CD4-positive, alpha-beta memory T cell (primary cell): ENCODE measurements around the gene MTHFSD. TPM values are rescaled to one million over a fixed set of nuclear protein-coding genes. Genes with fewer than 3 reads are reported as not detected.
A peak's percentile ranks its signal among the peaks of the same experiment; 100 is the strongest.

Experiments used
- CTCF ChIA-PET: fragments of 350-600 bp; sonication (Branson Sonifier 250); formaldehyde crosslinking; loops from one replicate; lab custom pipeline; 2021; ENCODE audit warnings: inconsistent platforms; ENCODE audit not compliant: partially characterized antibody; lab: Charles Lee
- POLR2A ChIA-PET: fragments of 350-600 bp; sonication (Branson Sonifier 250); formaldehyde crosslinking; loops from one replicate; lab custom pipeline; 2021; ENCODE audit not compliant: partially characterized antibody; lab: Charles Lee
- DNase-seq, 5 donors: peaks; one replicate each; pipeline versions ENCODE4 v3.0.0 to v3.0.0-alpha.2; 2020 to 2022; ENCODE audit warnings: mixed read lengths in 1 of 5
- H3K27ac ChIP-seq: one replicate; pipeline ENCODE4 v1.7.0; 2013; ENCODE audit warnings: low read depth, low read length
- H3K27me3 ChIP-seq: 2 replicates; pipeline ENCODE4 v1.7.0; 2013; ENCODE audit warnings: mild to moderate bottlenecking, low read length, moderate library complexity; ENCODE audit not compliant: insufficient read depth
- H3K36me3 ChIP-seq: 2 replicates; pipeline ENCODE4 v1.7.0; 2013; ENCODE audit warnings: mild to moderate bottlenecking, low read length, moderate library complexity; ENCODE audit not compliant: insufficient read depth
- H3K4me1 ChIP-seq: 2 replicates; pipeline ENCODE4 v1.7.0; 2013; ENCODE audit warnings: mild to moderate bottlenecking, low read length, moderate library complexity; ENCODE audit not compliant: insufficient read depth
- H3K4me3 ChIP-seq, 2 donors: one replicate each; pipeline ENCODE4 v1.7.0; 2013; ENCODE audit warnings: low read length in 2 of 2, mild to moderate bottlenecking in 1 of 2
- H3K9me3 ChIP-seq, 2 donors: one replicate each; pipeline ENCODE4 v1.7.0; 2013; ENCODE audit warnings: low read length in 2 of 2, control low read depth in 1 of 2; ENCODE audit not compliant: control insufficient read depth in 1 of 2
- H3K27ac Mint-ChIP-seq, 7 donors: one replicate each; pipeline ENCODE4 v1.8.0; 2020 to 2021; ENCODE audit warnings: mixed read lengths in 7 of 7, mild to moderate bottlenecking in 6 of 7, inconsistent platforms in 3 of 7, moderate library complexity in 3 of 7
- H3K27me3 Mint-ChIP-seq, 2 donors: one replicate each; pipeline ENCODE4 v1.8.0; 2020 to 2021; ENCODE audit warnings: mixed read lengths in 2 of 2
- H3K36me3 Mint-ChIP-seq, 2 donors: one replicate each; pipeline ENCODE4 v1.8.0; 2020 to 2021; ENCODE audit warnings: mixed read lengths in 2 of 2, inconsistent platforms in 1 of 2, mild to moderate bottlenecking in 1 of 2
- H3K4me1 Mint-ChIP-seq, 4 donors: one replicate each; pipeline ENCODE4 v1.8.0; 2020 to 2021; ENCODE audit warnings: mixed read lengths in 4 of 4, mild to moderate bottlenecking in 1 of 4
- H3K4me3 Mint-ChIP-seq, 8 donors: one replicate each; pipeline ENCODE4 v1.8.0; 2020 to 2021; ENCODE audit warnings: mixed read lengths in 8 of 8, mild to moderate bottlenecking in 7 of 8, moderate library complexity in 6 of 8, inconsistent platforms in 3 of 8
- H3K9me3 Mint-ChIP-seq, 8 donors: one replicate each; pipeline ENCODE4 v1.8.0; 2020 to 2021; ENCODE audit warnings: mixed read lengths in 8 of 8, mild to moderate bottlenecking in 5 of 8, inconsistent platforms in 3 of 8, moderate library complexity in 1 of 8
- intact Hi-C: fragments of 100-400 bp; cut with micrococcal nuclease; formaldehyde crosslinking; loops from one replicate; pipeline ENCODE4 v1.15.1; 2023
- polyA plus RNA-seq, 2 donors: library from polyadenylated mRNA; unstranded; fragments of 300-500 nt; fragmentation: Illumina TruSeq; gene quantifications; one replicate each; pipeline ENCODE4 v1.2.3, GENCODE V29; 2021
- total RNA-seq, 2 experiments: library from RNA; stranded (reverse); gene quantifications; one replicate each; pipeline ENCODE4 v1.2.3, GENCODE V29; 2021

The MTHFSD gene
- total and polyA plus RNA-seq, 4 experiments from 2014 or later: 12.5 to 41.6 (median 29.9) TPM

GRCh38 chr16:86550281-86550680, 4.8 kb downstream of the MTHFSD start:
- Histone ChIP-seq H3K4me1 (peaks cover 7% of the 10 kb centered on the region), H3K36me3 (peaks cover 7% of the 10 kb centered on the region), H3K9me3 (no peaks in the 10 kb centered on the region), H3K27me3 (no peaks in the 10 kb centered on the region), H3K4me3 (no peak overlapping the region), H3K27ac (no peak overlapping the region)
- peaks cover 26 to 50% of the 10 kb centered on the region in 2 donors for H3K36me3 Mint-ChIP-seq
- ChIA-PET CTCF (interaction anchor here (1.2 to 1.6 kb wide), 2 partner anchors 14 to 1086 kb away, joined by 3 read pairs; no protein-coding TSS in a partner anchor), POLR2A (interaction anchor here (0.9 kb wide), 1 partner anchor 11 kb away, joined by 3 read pairs; no protein-coding TSS in a partner anchor)
- peaks cover 0 to 2% (median 0%) of the 10 kb centered on the region in 8 donors for H3K9me3 Mint-ChIP-seq
- no peaks in the 10 kb centered on the region for H3K27me3 Mint-ChIP-seq
- H3K27ac Mint-ChIP-seq: no peak overlapping the region
- no peak overlapping the region for H3K4me3 Mint-ChIP-seq
- intact Hi-C loops: no loop called here
- DNase-seq: no peak
- H3K4me1 Mint-ChIP-seq: peaks cover 14 to 28% (median 19%) of the 10 kb centered on the region in 4 donors

GRCh38 chr16:86549893-86550190, 5.2 kb downstream of the MTHFSD start:
- Histone ChIP-seq H3K4me1 (peaks cover 7% of the 10 kb centered on the region), H3K36me3 (peaks cover 7% of the 10 kb centered on the region), H3K4me3 (no peak overlapping the region), H3K27ac (no peak overlapping the region), H3K27me3 (no peaks in the 10 kb centered on the region), H3K9me3 (no peaks in the 10 kb centered on the region)
- Mint-ChIP-seq H3K27ac (no peak overlapping the region), H3K4me3 (no peak overlapping the region), H3K36me3 (peaks cover 31 to 50% of the 10 kb centered on the region in 2 donors), H3K4me1 (peaks cover 12 to 24% (median 18%) of the 10 kb centered on the region in 4 donors), H3K9me3 (no peaks in the 10 kb centered on the region), H3K27me3 (no peaks in the 10 kb centered on the region)
- intact Hi-C loops: no loop called here
- no peak for DNase-seq
- POLR2A ChIA-PET: no interaction called here
- CTCF ChIA-PET: interaction anchor here (1.2 to 1.6 kb wide), 2 partner anchors 15 to 1087 kb away, joined by 3 read pairs; no protein-coding TSS in a partner anchor

GRCh38 chr16:86549076-86549892, 5.8 kb downstream of the MTHFSD start:
- intact Hi-C loops: no loop called here
- H3K36me3 Mint-ChIP-seq: peaks cover 36 to 55% of the 10 kb centered on the region in 2 donors
- no peak for DNase-seq
- no peaks in the 10 kb centered on the region for H3K9me3 Mint-ChIP-seq
- Histone ChIP-seq H3K27ac (no peak overlapping the region), H3K27me3 (no peaks in the 10 kb centered on the region), H3K9me3 (no peaks in the 10 kb centered on the region), H3K4me3 (no peak overlapping the region), H3K4me1 (peaks cover 4% of the 10 kb centered on the region), H3K36me3 (peaks cover 7% of the 10 kb centered on the region)
- no peak overlapping the region for H3K4me3 Mint-ChIP-seq
- CTCF ChIA-PET: interaction anchor here (1.2 to 1.6 kb wide), 2 partner anchors 15 to 1087 kb away, joined by 3 read pairs; no protein-coding TSS in a partner anchor
- no peaks in the 10 kb centered on the region for H3K27me3 Mint-ChIP-seq
- H3K4me1 Mint-ChIP-seq: peaks cover 9 to 19% (median 16%) of the 10 kb centered on the region in 4 donors
- H3K27ac Mint-ChIP-seq: no peak overlapping the region
- POLR2A ChIA-PET: no interaction called here

GRCh38 chr16:86547286-86547685, 7.7 kb downstream of the MTHFSD start:
- CTCF ChIA-PET: no interaction called here
- no peak overlapping the region for H3K4me3 Mint-ChIP-seq
- no peaks in the 10 kb centered on the region for H3K27me3 Mint-ChIP-seq

GRCh38 chr16:86546638-86547013, 8.4 kb downstream of the MTHFSD start:
- Mint-ChIP-seq H3K27me3 (no peaks in the 10 kb centered on the region), H3K9me3 (no peaks in the 10 kb centered on the region), H3K4me3 (no peak overlapping the region), H3K36me3 (peaks cover 49 to 66% of the 10 kb centered on the region in 2 donors), H3K4me1 (peaks cover 0 to 4% (median 0%) of the 10 kb centered on the region in 4 donors), H3K27ac (no peak overlapping the region)
- H3K4me3 ChIP-seq: no peak overlapping the region
- ChIA-PET POLR2A (interaction anchor here (0.7 kb wide), 1 partner anchor 1456 kb away, joined by 3 read pairs; no protein-coding TSS in a partner anchor), CTCF (no interaction called here)
- no peak overlapping the region for H3K27ac ChIP-seq
- H3K36me3 ChIP-seq: peaks cover 6% of the 10 kb centered on the region
- no peak for DNase-seq
- H3K4me1 ChIP-seq: no peaks in the 10 kb centered on the region
- intact Hi-C loops: no loop called here
- H3K27me3 ChIP-seq: no peaks in the 10 kb centered on the region
- no peaks in the 10 kb centered on the region for H3K9me3 ChIP-seq

More at GRCh38 chr16:86547286-86547685, 7.7 kb downstream of the MTHFSD start:
- intact Hi-C loops: no loop called here
- H3K9me3 ChIP-seq: no peaks in the 10 kb centered on the region
- no peak for DNase-seq
- H3K27ac ChIP-seq: no peak overlapping the region
- H3K9me3 Mint-ChIP-seq: no peaks in the 10 kb centered on the region
- peaks cover 7% of the 10 kb centered on the region for H3K36me3 ChIP-seq
- H3K4me1 ChIP-seq: no peaks in the 10 kb centered on the region
- H3K4me3 ChIP-seq: no peak overlapping the region
- peaks cover 46 to 60% of the 10 kb centered on the region in 2 donors for H3K36me3 Mint-ChIP-seq
- H3K27ac Mint-ChIP-seq: no peak overlapping the region
- no peaks in the 10 kb centered on the region for H3K27me3 ChIP-seq
- POLR2A ChIA-PET: no interaction called here
- H3K4me1 Mint-ChIP-seq: peaks cover 0 to 4% (median 3%) of the 10 kb centered on the region in 4 donors

- Mint-ChIP-seq H3K4me3 (no peak overlapping the region), H3K27ac (no peak overlapping the region)
Observed at GRCh38 chr16:86545954-86546637, 8.9 kb downstream of the MTHFSD start.

GRCh38 chr16:86545481-86545880, 9.6 kb downstream of the MTHFSD start:
- Mint-ChIP-seq H3K36me3 (peaks cover 59 to 72% of the 10 kb centered on the region in 2 donors), H3K9me3 (no peaks in the 10 kb centered on the region), H3K4me1 (peaks cover 0 to 4% (median 0%) of the 10 kb centered on the region in 4 donors), H3K27ac (no peak overlapping the region), H3K27me3 (no peaks in the 10 kb centered on the region), H3K4me3 (peak overlapping the region in 1 of 8 donors; percentile 48)
- DNase-seq: no peak
- ChIA-PET POLR2A (interaction anchor here (0.6 kb wide), 1 partner anchor 992 kb away, joined by 3 read pairs; no protein-coding TSS in a partner anchor), CTCF (no interaction called here)
- Histone ChIP-seq H3K27ac (no peak overlapping the region), H3K9me3 (no peaks in the 10 kb centered on the region), H3K4me3 (no peak overlapping the region), H3K27me3 (no peaks in the 10 kb centered on the region), H3K36me3 (peaks cover 18% of the 10 kb centered on the region), H3K4me1 (no peaks in the 10 kb centered on the region)
- intact Hi-C loops: no loop called here

More at GRCh38 chr16:86545954-86546637, 8.9 kb downstream of the MTHFSD start:
- POLR2A ChIA-PET: interaction anchor here (0.7 kb wide), 1 partner anchor 1455 kb away, joined by 3 read pairs; no protein-coding TSS in a partner anchor
- Histone ChIP-seq H3K4me1 (no peaks in the 10 kb centered on the region), H3K9me3 (no peaks in the 10 kb centered on the region), H3K27ac (no peak overlapping the region), H3K36me3 (peaks cover 12% of the 10 kb centered on the region), H3K4me3 (no peak overlapping the region), H3K27me3 (no peaks in the 10 kb centered on the region)
- intact Hi-C loops: no loop called here
- no peaks in the 10 kb centered on the region for H3K9me3 Mint-ChIP-seq
- H3K36me3 Mint-ChIP-seq: peaks cover 54 to 70% of the 10 kb centered on the region in 2 donors
- no peaks in the 10 kb centered on the region for H3K27me3 Mint-ChIP-seq
- DNase-seq: no peak
- CTCF ChIA-PET: interaction anchor here (0.7 kb wide), 1 partner anchor 9 kb away, joined by 3 read pairs; no protein-coding TSS in a partner anchor
- H3K4me1 Mint-ChIP-seq: peaks cover 0 to 4% (median 0%) of the 10 kb centered on the region in 4 donors
